ENCODE results near the gene SPCS2. TPM values are rescaled to one million over a fixed set of nuclear protein-coding genes. Genes with fewer than 3 reads are reported as not detected.

The SPCS2 gene
- total RNA-seq, 1 donor, result 10.9 TPM

GRCh38 chr11:74980634-74981033 is 31.6 kb downstream of the SPCS2 start:
- no peak for DNase-seq (ENCODE audit: insufficient read length, low spot score, missing footprints)

DNA sequence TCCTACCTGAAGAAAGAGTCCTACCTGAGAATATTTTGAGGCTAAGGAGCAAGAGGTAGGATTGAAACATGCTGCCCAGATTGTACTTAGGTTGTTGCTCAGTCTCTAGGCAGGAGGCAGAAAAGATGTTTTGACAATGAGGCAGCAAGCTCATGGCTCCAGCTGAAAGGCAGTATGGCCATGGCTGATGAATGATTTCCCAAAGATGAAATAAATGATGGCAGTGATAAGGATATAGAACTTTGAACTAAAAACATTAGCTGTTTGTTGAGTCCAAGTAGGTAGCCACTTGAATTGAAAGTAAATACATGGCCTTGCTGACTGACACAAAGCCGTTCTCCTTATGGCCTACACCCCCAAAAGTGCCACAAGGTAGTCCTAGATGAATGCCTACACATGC is 32.8 kb downstream of the SPCS2 start:
- H3K27ac ChIP-seq (ENCODE audit: low read depth, low read length), result no peak overlapping the region
- no peaks in the 10 kb centered on the region for H3K27me3 ChIP-seq (ENCODE audit: insufficient read depth, low read length)
- H3K36me3 ChIP-seq (ENCODE audit: insufficient read depth, low read length), result peaks cover 16% of the 10 kb centered on the region
- no peaks in the 10 kb centered on the region for H3K79me2 ChIP-seq (ENCODE audit: insufficient read depth, low read length)
- DNase-seq (ENCODE audit: insufficient read length, low spot score, missing footprints), result no peak
- H3K4me1 ChIP-seq (ENCODE audit: insufficient read depth, low read length), result no peaks in the 10 kb centered on the region
- H3K9me3 ChIP-seq (ENCODE audit: low read depth, low read length), result no peaks in the 10 kb centered on the region
- no peak overlapping the region for H3K4me3 ChIP-seq (ENCODE audit: insufficient read depth, low read length)
- no peak for TF ChIP-seq CTCF (IDR thresholded peaks at IDR 0.05; ENCODE audit: extremely low read depth, low read depth, low read length)
- peaks cover 3% of the 10 kb centered on the region for H4K20me1 ChIP-seq (ENCODE audit: insufficient read depth, low read length)
- H3K4me2 ChIP-seq (ENCODE audit: insufficient read depth, low read length), result no peak overlapping the region
- no peak overlapping the region for H2AFZ ChIP-seq (ENCODE audit: low read length)

More at GRCh38 chr11:74980634-74981033, 31.6 kb downstream of the SPCS2 start:
- no peak for TF ChIP-seq CTCF (IDR thresholded peaks at IDR 0.05; ENCODE audit: extremely low read depth, low read depth, low read length)
- no peaks in the 10 kb centered on the region for H3K4me1 ChIP-seq (ENCODE audit: insufficient read depth, low read length)
- no peaks in the 10 kb centered on the region for H3K27me3 ChIP-seq (ENCODE audit: insufficient read depth, low read length)
- H3K4me3 ChIP-seq (ENCODE audit: insufficient read depth, low read length), result no peak overlapping the region
- H3K36me3 ChIP-seq (ENCODE audit: insufficient read depth, low read length), result peaks cover 23% of the 10 kb centered on the region
- no peak overlapping the region for H3K4me2 ChIP-seq (ENCODE audit: insufficient read depth, low read length)
- no peaks in the 10 kb centered on the region for H3K79me2 ChIP-seq (ENCODE audit: insufficient read depth, low read length)
- H3K27ac ChIP-seq (ENCODE audit: low read depth, low read length), result no peak overlapping the region
- no peaks in the 10 kb centered on the region for H3K9me3 ChIP-seq (ENCODE audit: low read depth, low read length)
- no peak overlapping the region for H2AFZ ChIP-seq (ENCODE audit: low read length)
- peaks cover 3% of the 10 kb centered on the region for H4K20me1 ChIP-seq (ENCODE audit: insufficient read depth, low read length)

- Histone ChIP-seq H3K27me3 (ENCODE audit: insufficient read depth, low read length) (no peaks in the 10 kb centered on the region), H3K27ac (ENCODE audit: low read depth, low read length) (no peak overlapping the region), H3K36me3 (ENCODE audit: insufficient read depth, low read length) (peaks cover 5% of the 10 kb centered on the region), H3K79me2 (ENCODE audit: insufficient read depth, low read length) (no peaks in the 10 kb centered on the region), H3K4me1 (ENCODE audit: insufficient read depth, low read length) (peaks cover 5% of the 10 kb centered on the region), H3K4me2 (ENCODE audit: insufficient read depth, low read length) (no peak overlapping the region), H2AFZ (ENCODE audit: low read length) (no peak overlapping the region), H4K20me1 (ENCODE audit: insufficient read depth, low read length) (peaks cover 3% of the 10 kb centered on the region), H3K4me3 (ENCODE audit: insufficient read depth, low read length) (no peak overlapping the region), H3K9me3 (ENCODE audit: low read depth, low read length) (no peaks in the 10 kb centered on the region)
- no peak for TF ChIP-seq CTCF (IDR thresholded peaks at IDR 0.05; ENCODE audit: extremely low read depth, low read depth, low read length)
- no peak for DNase-seq (ENCODE audit: insufficient read length, low spot score, missing footprints)
Observed at GRCh38 chr11:74984070-74984469, 35.0 kb downstream of the SPCS2 start.

GRCh38 chr11:74984730-74985129 is 35.7 kb downstream of the SPCS2 start:
- Histone ChIP-seq H4K20me1 (ENCODE audit: insufficient read depth, low read length) (peaks cover 2% of the 10 kb centered on the region), H3K27ac (ENCODE audit: low read depth, low read length) (no peak overlapping the region), H3K4me2 (ENCODE audit: insufficient read depth, low read length) (no peak overlapping the region), H2AFZ (ENCODE audit: low read length) (no peak overlapping the region), H3K9me3 (ENCODE audit: low read depth, low read length) (no peaks in the 10 kb centered on the region), H3K36me3 (ENCODE audit: insufficient read depth, low read length) (peaks cover 3% of the 10 kb centered on the region), H3K27me3 (ENCODE audit: insufficient read depth, low read length) (no peaks in the 10 kb centered on the region), H3K79me2 (ENCODE audit: insufficient read depth, low read length) (peaks cover 3% of the 10 kb centered on the region), H3K4me1 (ENCODE audit: insufficient read depth, low read length) (peaks cover 11% of the 10 kb centered on the region), H3K4me3 (ENCODE audit: insufficient read depth, low read length) (no peak overlapping the region)
- DNase-seq (ENCODE audit: insufficient read length, low spot score, missing footprints), result no peak
- no peak for TF ChIP-seq CTCF (IDR thresholded peaks at IDR 0.05; ENCODE audit: extremely low read depth, low read depth, low read length)

All from osteoblast (primary cell).